ENCODE measurements around the gene PHF20. TPM values are rescaled to one million over a fixed set of nuclear protein-coding genes. Genes with fewer than 3 reads are reported as not detected.

PHF20 gene
- total and polyA plus RNA-seq, 2 experiments from 2014 or later: 23.3 to 35.4 TPM

DNA sequence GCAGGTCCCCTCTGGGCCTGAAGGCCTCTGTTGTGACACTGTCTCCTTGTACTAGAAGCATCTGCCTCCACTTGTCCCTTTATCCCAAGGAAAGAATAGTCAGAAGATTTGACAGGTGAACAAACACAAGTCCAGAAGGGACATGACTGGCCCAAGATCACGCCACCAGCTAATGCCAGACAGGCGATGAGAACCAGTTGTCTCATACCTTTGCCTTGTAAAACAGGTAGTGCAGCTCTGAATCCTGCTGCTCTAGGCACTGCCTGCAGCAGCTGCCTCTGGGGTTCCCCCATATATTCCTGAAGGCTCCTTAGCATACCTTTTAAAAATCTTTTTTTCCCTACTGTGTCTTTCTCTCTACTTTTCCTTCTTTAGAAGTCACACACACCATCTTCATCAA lies 157.5 kb downstream of the PHF20 start:
- no peak overlapping the region for H3K4me3 ChIP-seq
- no peak overlapping the region for H3K4me2 ChIP-seq (ENCODE audit: unreplicated experiment)
- WGBS, 2 experiments (ENCODE audit: low coverage in 1 of 2, low lambda C conversion rate in 2 of 2, missing lambda C conversion rate in 2 of 2): 76 to 86% methylated on average over 2 of the region's 2 CpGs
- H4K20me1 ChIP-seq (ENCODE audit: insufficient read depth): no peaks in the 10 kb centered on the region
- 0 out of 2 replicates have a peak, but pooled peaks cover 6% of the 10 kb centered on the region for H3K79me2 ChIP-seq (ENCODE audit: insufficient read depth)
- H2AFZ ChIP-seq: no peak overlapping the region
- H3K36me3 ChIP-seq (ENCODE audit: low read depth): peaks cover 28% of the 10 kb centered on the region; the same call in 1 of the 2 replicates
- TF ChIP-seq EZH2 (IDR thresholded peaks at IDR 0.05; ENCODE audit: insufficient read depth, poor library complexity, severe bottlenecking): no peak
- TF ChIP-seq EZH2phosphoT487 (IDR thresholded peaks at IDR 0.05; ENCODE audit: insufficient read depth, low read depth): no peak
- no peaks in the 10 kb centered on the region for H3K27me3 ChIP-seq (replicated peaks; ENCODE audit: insufficient read depth)
- H3K9ac ChIP-seq: no peak overlapping the region
- no peak for DNase-seq
- H3K9me2 ChIP-seq (ENCODE audit: insufficient read depth): no peaks in the 10 kb centered on the region
- no peak overlapping the region for H3K27ac ChIP-seq
- H3K9me3 ChIP-seq (ENCODE audit: low read depth): no peaks in the 10 kb centered on the region
- no peaks in the 10 kb centered on the region for H3K4me1 ChIP-seq (ENCODE audit: insufficient read depth)
- H3F3A ChIP-seq (ENCODE audit: insufficient read depth): no peaks in the 10 kb centered on the region
- in situ Hi-C loops (cut with MboI): no loop called here

DNA sequence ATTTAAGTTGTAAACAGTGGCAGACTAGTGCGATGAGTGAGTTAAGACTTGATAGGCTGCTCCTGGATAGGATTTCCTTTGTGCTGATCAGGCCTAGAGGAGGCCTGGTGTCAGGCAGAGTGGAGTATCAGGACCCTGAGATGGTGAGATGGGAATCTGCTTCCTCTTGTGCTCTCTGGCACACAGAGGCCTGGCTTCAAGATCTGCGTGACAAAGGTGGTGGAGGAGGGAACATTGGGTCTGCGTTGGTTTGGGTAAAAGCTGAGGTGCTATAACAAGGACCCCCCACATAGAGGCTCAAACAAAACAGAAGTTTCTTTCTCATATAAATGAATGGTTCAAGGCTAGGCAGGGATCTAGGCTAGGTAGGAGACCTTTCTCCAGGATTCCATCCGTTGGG lies 162.2 kb downstream of the PHF20 start:
- H4K20me1 ChIP-seq (ENCODE audit: insufficient read depth): no peaks in the 10 kb centered on the region
- H3K4me3 ChIP-seq: no peak overlapping the region
- no peak overlapping the region for H3K4me2 ChIP-seq (ENCODE audit: unreplicated experiment)
- 81 to 88% methylated on average over 4 of the region's 4 CpGs for WGBS, 2 experiments (ENCODE audit: low coverage in 1 of 2, low lambda C conversion rate in 2 of 2, missing lambda C conversion rate in 2 of 2)
- H3K9me2 ChIP-seq (ENCODE audit: insufficient read depth): no peaks in the 10 kb centered on the region
- H3K9ac ChIP-seq: no peak overlapping the region
- no peaks in the 10 kb centered on the region for H3K27me3 ChIP-seq (replicated peaks; ENCODE audit: insufficient read depth)
- H3F3A ChIP-seq (ENCODE audit: insufficient read depth): no peaks in the 10 kb centered on the region
- no peak overlapping the region for H2AFZ ChIP-seq
- H3K27ac ChIP-seq: no peak overlapping the region
- H3K36me3 ChIP-seq (ENCODE audit: low read depth): peaks cover 18% of the 10 kb centered on the region; the same call in 1 of the 2 replicates
- no peak for DNase-seq
- TF ChIP-seq EZH2 (IDR thresholded peaks at IDR 0.05; ENCODE audit: insufficient read depth, poor library complexity, severe bottlenecking) (no peak), EZH2phosphoT487 (IDR thresholded peaks at IDR 0.05; ENCODE audit: insufficient read depth, low read depth) (no peak)
- in situ Hi-C loops (cut with MboI): no loop called here
- no peaks in the 10 kb centered on the region for H3K79me2 ChIP-seq (ENCODE audit: insufficient read depth)
- peaks cover 1% of the 10 kb centered on the region; the same call in 1 of the 2 replicates for H3K4me1 ChIP-seq (ENCODE audit: insufficient read depth)
- no peaks in the 10 kb centered on the region for H3K9me3 ChIP-seq (ENCODE audit: low read depth)

DNA sequence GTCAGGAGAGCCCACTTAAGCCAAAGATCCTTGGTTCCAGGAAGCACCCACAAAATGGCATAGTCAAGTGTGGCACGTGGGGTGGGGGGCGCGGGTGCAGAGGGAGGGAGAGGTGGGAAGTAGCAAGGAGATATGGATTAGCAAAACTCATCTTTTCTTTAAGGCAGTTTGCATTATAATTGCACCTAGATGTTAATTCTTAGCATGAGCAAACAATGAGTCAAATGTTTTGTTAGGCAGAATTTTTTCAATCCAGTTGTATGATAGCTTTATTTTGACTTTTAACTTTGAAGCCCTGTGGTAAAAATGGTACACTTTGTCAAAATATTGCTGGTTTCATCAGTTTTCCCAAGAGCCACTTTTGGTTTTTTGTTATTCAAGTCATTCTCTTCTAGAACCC lies 167.4 kb downstream of the PHF20 start:
- peaks cover 5% of the 10 kb centered on the region; the same call in 1 of the 2 replicates for H3K4me1 ChIP-seq (ENCODE audit: insufficient read depth)
- 96 to 99% methylated on average over 3 of the region's 3 CpGs for WGBS, 2 experiments (ENCODE audit: low coverage in 1 of 2, low lambda C conversion rate in 2 of 2, missing lambda C conversion rate in 2 of 2)
- H3K27ac ChIP-seq: no peak overlapping the region
- no peaks in the 10 kb centered on the region for H3K9me2 ChIP-seq (ENCODE audit: insufficient read depth)
- H3K4me2 ChIP-seq (ENCODE audit: unreplicated experiment): no peak overlapping the region
- peak; percentile 15 for DNase-seq
- in situ Hi-C loops (cut with MboI): no loop called here
- no peaks in the 10 kb centered on the region for H3K27me3 ChIP-seq (replicated peaks; ENCODE audit: insufficient read depth)
- no peaks in the 10 kb centered on the region for H3F3A ChIP-seq (ENCODE audit: insufficient read depth)
- no peak overlapping the region for H3K4me3 ChIP-seq
- no peak overlapping the region for H3K9ac ChIP-seq
- TF ChIP-seq EZH2 (IDR thresholded peaks at IDR 0.05; ENCODE audit: insufficient read depth, poor library complexity, severe bottlenecking): no peak
- no peak for TF ChIP-seq EZH2phosphoT487 (IDR thresholded peaks at IDR 0.05; ENCODE audit: insufficient read depth, low read depth)
- no peaks in the 10 kb centered on the region for H3K9me3 ChIP-seq (ENCODE audit: low read depth)
- no peak overlapping the region for H2AFZ ChIP-seq
- no peaks in the 10 kb centered on the region for H3K79me2 ChIP-seq (ENCODE audit: insufficient read depth)
- H3K36me3 ChIP-seq (ENCODE audit: low read depth): peaks cover 14% of the 10 kb centered on the region; the same call in 1 of the 2 replicates
- no peaks in the 10 kb centered on the region for H4K20me1 ChIP-seq (ENCODE audit: insufficient read depth)

DNA sequence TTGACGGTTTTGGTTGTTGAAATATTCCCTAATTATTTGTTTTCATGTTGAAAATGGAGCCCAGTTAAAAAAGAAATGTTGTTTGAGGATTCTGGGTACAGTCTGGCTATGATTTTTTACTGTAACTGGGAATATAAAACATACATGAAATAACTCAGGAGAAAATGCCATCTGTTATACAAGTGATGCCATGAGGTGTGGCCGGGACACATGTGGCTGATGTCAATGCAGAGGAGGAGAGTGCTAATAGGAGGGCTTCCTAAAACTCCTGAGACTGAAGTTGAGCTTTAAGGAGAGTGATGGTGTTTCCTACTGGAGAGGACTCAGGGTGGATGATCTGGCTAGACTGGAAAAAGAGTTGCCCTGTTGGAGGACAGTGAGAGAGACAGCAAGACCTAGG lies 169.8 kb downstream of the PHF20 start:
- Histone ChIP-seq H3K4me1 (ENCODE audit: insufficient read depth) (peaks cover 5% of the 10 kb centered on the region; the same call in 1 of the 2 replicates), H3K27me3 (replicated peaks; ENCODE audit: insufficient read depth) (no peaks in the 10 kb centered on the region), H3K36me3 (ENCODE audit: low read depth) (peaks cover 14% of the 10 kb centered on the region; the same call in 1 of the 2 replicates), H4K20me1 (ENCODE audit: insufficient read depth) (no peaks in the 10 kb centered on the region), H3K9me2 (ENCODE audit: insufficient read depth) (no peaks in the 10 kb centered on the region), H3K9me3 (ENCODE audit: low read depth) (no peaks in the 10 kb centered on the region), H2AFZ (no peak overlapping the region), H3K9ac (no peak overlapping the region), H3K4me3 (no peak overlapping the region), H3K4me2 (ENCODE audit: unreplicated experiment) (no peak overlapping the region), H3K79me2 (ENCODE audit: insufficient read depth) (no peaks in the 10 kb centered on the region), H3K27ac (no peak overlapping the region), H3F3A (ENCODE audit: insufficient read depth) (no peaks in the 10 kb centered on the region)
- in situ Hi-C loops (cut with MboI): no loop called here
- no peak for TF ChIP-seq EZH2 (IDR thresholded peaks at IDR 0.05; ENCODE audit: insufficient read depth, poor library complexity, severe bottlenecking)
- TF ChIP-seq EZH2phosphoT487 (IDR thresholded peaks at IDR 0.05; ENCODE audit: insufficient read depth, low read depth): no peak
- WGBS, 2 experiments (ENCODE audit: low coverage in 1 of 2, low lambda C conversion rate in 2 of 2, missing lambda C conversion rate in 2 of 2): 95 to 96% methylated on average over 2 of the region's 2 CpGs
- no peak for DNase-seq

DNA sequence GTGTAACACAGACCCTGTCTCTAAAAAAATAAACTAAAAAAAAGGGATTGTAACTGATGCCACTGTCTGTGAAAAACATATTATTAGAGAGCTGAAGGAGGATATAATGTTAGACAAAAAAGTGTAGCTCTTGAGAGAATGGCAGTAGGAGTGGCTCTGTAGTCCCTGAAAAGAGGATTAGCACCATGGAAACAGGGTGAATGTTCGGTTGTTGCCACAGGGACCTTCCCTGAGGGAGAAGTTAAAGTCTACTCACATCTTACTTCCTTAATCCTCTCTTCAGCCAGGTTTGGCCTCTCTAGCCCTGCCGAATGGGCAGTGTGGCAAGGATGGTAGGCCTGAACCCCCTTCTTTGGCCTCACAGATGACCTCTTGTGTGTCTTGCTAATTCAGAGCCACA lies 170.4 kb downstream of the PHF20 start:
- H3K9me3 ChIP-seq (ENCODE audit: low read depth): no peaks in the 10 kb centered on the region
- H3K4me1 ChIP-seq (ENCODE audit: insufficient read depth): peaks cover 5% of the 10 kb centered on the region; the same call in 1 of the 2 replicates
- H3K4me3 ChIP-seq: no peak overlapping the region
- in situ Hi-C loops (cut with MboI): no loop called here
- peaks cover 14% of the 10 kb centered on the region; the same call in 1 of the 2 replicates for H3K36me3 ChIP-seq (ENCODE audit: low read depth)
- H2AFZ ChIP-seq: no peak overlapping the region
- H3K4me2 ChIP-seq (ENCODE audit: unreplicated experiment): no peak overlapping the region
- no peak overlapping the region for H3K9ac ChIP-seq
- 96% methylated on average over 2 of the region's 2 CpGs for WGBS, 2 experiments (ENCODE audit: low coverage in 1 of 2, low lambda C conversion rate in 2 of 2, missing lambda C conversion rate in 2 of 2)
- no peak for DNase-seq
- H4K20me1 ChIP-seq (ENCODE audit: insufficient read depth): no peaks in the 10 kb centered on the region
- TF ChIP-seq EZH2phosphoT487 (IDR thresholded peaks at IDR 0.05; ENCODE audit: insufficient read depth, low read depth): no peak
- no peak for TF ChIP-seq EZH2 (IDR thresholded peaks at IDR 0.05; ENCODE audit: insufficient read depth, poor library complexity, severe bottlenecking)
- no peaks in the 10 kb centered on the region for H3K9me2 ChIP-seq (ENCODE audit: insufficient read depth)
- H3F3A ChIP-seq (ENCODE audit: insufficient read depth): no peaks in the 10 kb centered on the region
- H3K27me3 ChIP-seq (replicated peaks; ENCODE audit: insufficient read depth): no peaks in the 10 kb centered on the region
- no peaks in the 10 kb centered on the region for H3K79me2 ChIP-seq (ENCODE audit: insufficient read depth)
- no peak overlapping the region for H3K27ac ChIP-seq
